ENCODE data around the gene FBXW12. TPM values are rescaled to one million over a fixed set of nuclear protein-coding genes. Genes with fewer than 3 reads are reported as not detected.

The FBXW12 gene
- total and polyA plus RNA-seq, 4 donors: not detected

DNA sequence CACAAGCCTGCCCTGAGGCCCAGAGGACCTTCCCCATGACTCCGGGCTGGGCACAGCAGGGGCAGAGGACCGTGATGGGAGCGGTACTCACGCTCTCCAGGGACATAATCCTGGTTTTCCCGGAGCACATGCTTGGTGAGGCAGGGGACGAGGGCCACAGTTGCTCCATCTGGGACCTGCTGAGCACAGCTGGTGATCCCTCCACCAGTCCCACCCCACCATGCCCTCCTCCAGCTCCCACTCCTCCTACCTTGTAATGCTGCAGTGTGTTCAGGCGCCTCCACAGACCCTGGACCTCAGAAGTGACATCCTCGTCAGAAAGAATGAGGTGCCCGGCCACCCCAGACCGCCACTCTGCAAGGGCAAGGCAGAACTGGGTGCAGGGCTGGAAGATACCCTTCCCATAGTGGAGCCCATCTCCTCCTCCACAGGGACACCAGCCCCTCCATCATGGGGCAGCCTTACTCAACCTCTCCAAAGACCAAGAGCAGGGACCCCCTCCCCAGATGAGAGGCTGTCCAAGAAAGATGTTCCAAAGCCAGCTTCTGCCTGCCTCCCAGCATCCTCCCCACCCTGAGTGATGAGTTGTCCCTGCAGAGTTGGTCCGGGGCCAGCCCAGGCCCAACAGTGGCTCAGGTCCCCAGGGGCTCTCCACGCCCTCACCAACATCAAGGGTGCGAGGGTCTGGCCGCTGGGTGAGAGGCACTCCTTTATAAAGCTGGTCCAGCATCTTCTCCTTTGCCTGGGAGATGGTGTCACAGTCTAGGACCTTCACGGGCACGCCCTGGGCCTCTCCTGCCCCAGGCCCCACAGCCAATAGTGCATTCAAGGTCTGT, 38.4 kb downstream of the FBXW12 start:
- DNase-seq (ENCODE audit: low spot score): no peak
- Histone ChIP-seq H3K4me1 (ENCODE audit: control insufficient read depth in 4 of 4, insufficient read depth in 4 of 4, low read length in 3 of 4) (no peaks in the 10 kb centered on the region), H3K9me3 (ENCODE audit: control insufficient read depth in 4 of 4, low read length in 3 of 4) (no peaks in the 10 kb centered on the region), H3K27me3 (ENCODE audit: control insufficient read depth in 4 of 4, insufficient read depth in 4 of 4, low read length in 3 of 4) (no peaks in the 10 kb centered on the region), H3K36me3 (ENCODE audit: control insufficient read depth in 4 of 4, insufficient read depth in 3 of 4, low read depth in 1 of 4, low read length in 3 of 4) (peaks cover 33 to 98% (median 54%) of the 10 kb centered on the region in 4 donors), H3K27ac (ENCODE audit: low read depth in 1 of 2, low read length in 2 of 2) (no peak overlapping the region), H3K9ac (ENCODE audit: low read depth in 1 of 2, low read length in 2 of 2) (no peak overlapping the region), H3K4me3 (ENCODE audit: low read depth in 1 of 3, low read length in 3 of 3) (no peak overlapping the region)
- WGBS: 96% methylated on average over 16 of the region's 16 CpGs
- TF ChIP-seq, protein P1, sequence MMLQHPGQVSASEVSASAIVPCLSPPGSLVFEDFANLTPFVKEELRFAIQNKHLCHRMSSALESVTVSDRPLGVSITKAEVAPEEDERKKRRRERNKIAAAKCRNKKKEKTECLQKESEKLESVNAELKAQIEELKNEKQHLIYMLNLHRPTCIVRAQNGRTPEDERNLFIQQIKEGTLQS (IDR thresholded peaks at IDR 0.05): no peak
- TF ChIP-seq YY1 (IDR thresholded peaks at IDR 0.05): no peak
- TF ChIP-seq GABPA (IDR thresholded peaks at IDR 0.05 in 1 of 2, conservative IDR thresholded peaks at IDR 0.05 in 1 of 2): no peak
- TF ChIP-seq, protein P2, sequence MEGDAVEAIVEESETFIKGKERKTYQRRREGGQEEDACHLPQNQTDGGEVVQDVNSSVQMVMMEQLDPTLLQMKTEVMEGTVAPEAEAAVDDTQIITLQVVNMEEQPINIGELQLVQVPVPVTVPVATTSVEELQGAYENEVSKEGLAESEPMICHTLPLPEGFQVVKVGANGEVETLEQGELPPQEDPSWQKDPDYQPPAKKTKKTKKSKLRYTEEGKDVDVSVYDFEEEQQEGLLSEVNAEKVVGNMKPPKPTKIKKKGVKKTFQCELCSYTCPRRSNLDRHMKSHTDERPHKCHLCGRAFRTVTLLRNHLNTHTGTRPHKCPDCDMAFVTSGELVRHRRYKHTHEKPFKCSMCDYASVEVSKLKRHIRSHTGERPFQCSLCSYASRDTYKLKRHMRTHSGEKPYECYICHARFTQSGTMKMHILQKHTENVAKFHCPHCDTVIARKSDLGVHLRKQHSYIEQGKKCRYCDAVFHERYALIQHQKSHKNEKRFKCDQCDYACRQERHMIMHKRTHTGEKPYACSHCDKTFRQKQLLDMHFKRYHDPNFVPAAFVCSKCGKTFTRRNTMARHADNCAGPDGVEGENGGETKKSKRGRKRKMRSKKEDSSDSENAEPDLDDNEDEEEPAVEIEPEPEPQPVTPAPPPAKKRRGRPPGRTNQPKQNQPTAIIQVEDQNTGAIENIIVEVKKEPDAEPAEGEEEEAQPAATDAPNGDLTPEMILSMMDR (IDR thresholded peaks at IDR 0.05; ENCODE audit: low read depth, low read length, missing input control): no peak
- TF ChIP-seq, protein P3, sequence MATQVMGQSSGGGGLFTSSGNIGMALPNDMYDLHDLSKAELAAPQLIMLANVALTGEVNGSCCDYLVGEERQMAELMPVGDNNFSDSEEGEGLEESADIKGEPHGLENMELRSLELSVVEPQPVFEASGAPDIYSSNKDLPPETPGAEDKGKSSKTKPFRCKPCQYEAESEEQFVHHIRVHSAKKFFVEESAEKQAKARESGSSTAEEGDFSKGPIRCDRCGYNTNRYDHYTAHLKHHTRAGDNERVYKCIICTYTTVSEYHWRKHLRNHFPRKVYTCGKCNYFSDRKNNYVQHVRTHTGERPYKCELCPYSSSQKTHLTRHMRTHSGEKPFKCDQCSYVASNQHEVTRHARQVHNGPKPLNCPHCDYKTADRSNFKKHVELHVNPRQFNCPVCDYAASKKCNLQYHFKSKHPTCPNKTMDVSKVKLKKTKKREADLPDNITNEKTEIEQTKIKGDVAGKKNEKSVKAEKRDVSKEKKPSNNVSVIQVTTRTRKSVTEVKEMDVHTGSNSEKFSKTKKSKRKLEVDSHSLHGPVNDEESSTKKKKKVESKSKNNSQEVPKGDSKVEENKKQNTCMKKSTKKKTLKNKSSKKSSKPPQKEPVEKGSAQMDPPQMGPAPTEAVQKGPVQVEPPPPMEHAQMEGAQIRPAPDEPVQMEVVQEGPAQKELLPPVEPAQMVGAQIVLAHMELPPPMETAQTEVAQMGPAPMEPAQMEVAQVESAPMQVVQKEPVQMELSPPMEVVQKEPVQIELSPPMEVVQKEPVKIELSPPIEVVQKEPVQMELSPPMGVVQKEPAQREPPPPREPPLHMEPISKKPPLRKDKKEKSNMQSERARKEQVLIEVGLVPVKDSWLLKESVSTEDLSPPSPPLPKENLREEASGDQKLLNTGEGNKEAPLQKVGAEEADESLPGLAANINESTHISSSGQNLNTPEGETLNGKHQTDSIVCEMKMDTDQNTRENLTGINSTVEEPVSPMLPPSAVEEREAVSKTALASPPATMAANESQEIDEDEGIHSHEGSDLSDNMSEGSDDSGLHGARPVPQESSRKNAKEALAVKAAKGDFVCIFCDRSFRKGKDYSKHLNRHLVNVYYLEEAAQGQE (IDR thresholded peaks at IDR 0.05): no peak
- TF ChIP-seq, protein P4, sequence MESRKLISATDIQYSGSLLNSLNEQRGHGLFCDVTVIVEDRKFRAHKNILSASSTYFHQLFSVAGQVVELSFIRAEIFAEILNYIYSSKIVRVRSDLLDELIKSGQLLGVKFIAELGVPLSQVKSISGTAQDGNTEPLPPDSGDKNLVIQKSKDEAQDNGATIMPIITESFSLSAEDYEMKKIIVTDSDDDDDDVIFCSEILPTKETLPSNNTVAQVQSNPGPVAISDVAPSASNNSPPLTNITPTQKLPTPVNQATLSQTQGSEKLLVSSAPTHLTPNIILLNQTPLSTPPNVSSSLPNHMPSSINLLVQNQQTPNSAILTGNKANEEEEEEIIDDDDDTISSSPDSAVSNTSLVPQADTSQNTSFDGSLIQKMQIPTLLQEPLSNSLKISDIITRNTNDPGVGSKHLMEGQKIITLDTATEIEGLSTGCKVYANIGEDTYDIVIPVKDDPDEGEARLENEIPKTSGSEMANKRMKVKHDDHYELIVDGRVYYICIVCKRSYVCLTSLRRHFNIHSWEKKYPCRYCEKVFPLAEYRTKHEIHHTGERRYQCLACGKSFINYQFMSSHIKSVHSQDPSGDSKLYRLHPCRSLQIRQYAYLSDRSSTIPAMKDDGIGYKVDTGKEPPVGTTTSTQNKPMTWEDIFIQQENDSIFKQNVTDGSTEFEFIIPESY (IDR thresholded peaks at IDR 0.05): no peak
- TF ChIP-seq FOXA2 (IDR thresholded peaks at IDR 0.05): no peak
- TF ChIP-seq NR2F2 (IDR thresholded peaks at IDR 0.05): no peak

DNA sequence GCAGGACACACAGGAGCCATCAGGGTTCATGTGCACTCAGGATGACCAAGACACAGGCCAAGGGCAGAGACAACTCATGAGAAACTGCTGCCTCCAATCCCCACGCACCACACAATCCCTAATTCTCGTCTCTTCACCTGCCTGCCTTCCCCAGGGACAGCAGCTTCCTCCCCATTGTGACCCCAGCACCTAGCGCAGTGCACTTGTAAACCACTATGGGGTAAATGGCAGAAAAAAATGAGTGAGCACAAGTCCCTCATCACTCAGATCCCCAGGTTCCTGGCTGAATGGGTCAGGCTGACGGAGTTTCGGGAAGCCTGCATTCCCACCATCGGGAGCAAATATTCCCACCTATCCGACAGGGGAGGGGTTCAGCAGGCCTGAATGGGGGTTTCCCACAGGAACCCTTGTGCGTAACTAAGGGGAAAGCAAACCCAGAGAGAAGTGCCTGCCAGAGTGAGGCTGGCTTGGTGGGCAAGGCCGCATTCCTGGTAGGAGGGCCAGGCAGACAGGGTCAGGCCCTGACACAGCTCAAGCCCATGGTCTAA, 39.1 kb downstream of the FBXW12 start:
- H3K9ac ChIP-seq (ENCODE audit: low read depth in 1 of 2, low read length in 2 of 2): no peak overlapping the region
- H3K4me1 ChIP-seq (ENCODE audit: control insufficient read depth in 4 of 4, insufficient read depth in 4 of 4, low read length in 3 of 4): no peaks in the 10 kb centered on the region
- H3K27ac ChIP-seq (ENCODE audit: low read depth in 1 of 2, low read length in 2 of 2): no peak overlapping the region
- TF ChIP-seq, protein P3 (IDR thresholded peaks at IDR 0.05): no peak
- H3K36me3 ChIP-seq (ENCODE audit: control insufficient read depth in 4 of 4, insufficient read depth in 3 of 4, low read depth in 1 of 4, low read length in 3 of 4): peaks cover 36 to 98% (median 56%) of the 10 kb centered on the region in 4 donors
- 96% methylated on average over 9 of the region's 9 CpGs for WGBS
- no peak overlapping the region for H3K4me3 ChIP-seq (ENCODE audit: low read depth in 1 of 3, low read length in 3 of 3)
- DNase-seq (ENCODE audit: low spot score): no peak
- H3K27me3 ChIP-seq (ENCODE audit: control insufficient read depth in 4 of 4, insufficient read depth in 4 of 4, low read length in 3 of 4): no peaks in the 10 kb centered on the region
- H3K9me3 ChIP-seq (ENCODE audit: control insufficient read depth in 4 of 4, low read length in 3 of 4): no peaks in the 10 kb centered on the region
